ENCODE results near the gene TNS4. TPM values are rescaled to one million over a fixed set of nuclear protein-coding genes. Genes with fewer than 3 reads are reported as not detected.

Gene TNS4
- total and polyA plus RNA-seq, 2 of the 4 experiments (the other 2 are of a cell fraction) = not detected

DNA sequence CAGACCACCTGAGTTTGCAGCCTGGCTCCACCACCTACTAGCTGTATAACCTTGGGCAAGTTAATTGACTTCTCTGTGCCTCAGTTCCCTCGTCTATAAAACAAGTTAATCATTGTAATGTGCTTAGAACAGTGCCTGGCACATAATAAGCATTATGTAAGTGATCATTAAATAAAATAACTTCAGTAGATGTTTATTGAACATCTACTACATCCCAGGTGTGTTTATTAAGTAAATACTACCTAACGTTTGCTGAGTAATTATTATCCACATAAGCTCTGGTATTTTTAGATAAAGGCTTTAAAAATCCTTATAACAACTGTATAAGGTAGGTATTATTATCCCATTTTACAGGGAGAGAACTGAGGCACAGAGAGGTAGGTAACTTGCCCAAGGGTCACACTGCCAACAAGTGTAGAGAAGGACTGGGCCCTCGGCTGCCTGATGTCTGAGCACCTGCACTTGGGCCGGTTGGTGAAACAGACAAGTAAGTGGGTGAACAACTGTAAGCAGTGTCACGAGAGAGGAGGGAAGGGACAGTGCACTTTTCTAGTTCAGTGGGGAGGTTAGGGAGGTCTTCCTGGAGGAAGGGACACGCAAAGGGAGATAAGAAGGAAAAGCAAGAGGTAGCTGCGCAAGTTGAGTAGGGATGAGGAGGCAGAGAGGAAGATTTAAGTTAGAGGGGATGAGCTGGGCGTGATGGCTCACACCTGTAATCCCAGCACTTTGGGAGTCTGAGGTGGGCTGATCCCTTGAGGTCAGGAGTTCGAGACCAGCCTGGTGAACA, 4.6 kb downstream of the TNS4 start (continued):
- TF ChIP-seq MAZ (IDR thresholded peaks at IDR 0.05; ENCODE audit: borderline replicate concordance, low read depth, low read length) (no peak), MXI1 (IDR thresholded peaks at IDR 0.05; ENCODE audit: borderline replicate concordance, low read depth, low read length) (no peak)

DNA sequence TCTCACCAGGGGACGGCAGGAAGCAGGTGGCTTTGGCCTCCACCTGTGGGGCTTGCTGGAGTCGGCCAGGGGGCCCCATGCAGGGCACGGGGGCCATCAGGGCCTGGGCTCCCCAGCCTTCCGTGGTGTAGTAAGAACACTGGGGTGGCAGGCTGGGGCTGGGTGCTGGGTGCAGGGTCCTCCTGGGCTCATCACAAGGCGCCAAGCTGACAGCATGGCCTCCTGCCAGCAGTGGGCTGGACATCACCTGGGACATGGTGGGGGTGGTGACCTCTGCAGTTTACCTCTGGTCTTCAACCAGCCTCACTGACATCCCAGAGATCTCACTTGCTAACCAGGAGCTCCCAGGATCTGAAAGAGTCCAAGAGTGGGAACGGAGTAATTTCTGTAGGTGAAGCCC, 5.3 kb downstream of the TNS4 start:
- Histone ChIP-seq H2BK20ac (ENCODE audit: low read depth, low read length) (peak overlapping the region; percentile 26; the same call in 1 of the 2 replicates), H2BK5ac (ENCODE audit: low read depth, low read length, poor library complexity, severe bottlenecking) (no peak overlapping the region), H3K79me1 (ENCODE audit: low read depth in 1 of 2, low read length in 2 of 2) (peaks cover 0 to 6% of the 10 kb centered on the region in 2 experiments; a peak in 1 of 4 replicates), H3K9me3 (ENCODE audit: control insufficient read depth, insufficient read depth, low read length) (no peaks in the 10 kb centered on the region), H3K56ac (ENCODE audit: extremely low read depth, insufficient read depth, low read length) (no peak overlapping the region), H3K36me3 (ENCODE audit: control insufficient read depth, insufficient read depth, low read length) (no peaks in the 10 kb centered on the region), H2AK5ac (ENCODE audit: low read depth, low read length) (peak overlapping the region; percentile 78), H2BK15ac (ENCODE audit: low read depth, low read length) (0 out of 3 replicates have a peak overlapping the region, but pooled peaks have one; percentile 53), H4K20me1 (ENCODE audit: insufficient read depth, low read length) (no peaks in the 10 kb centered on the region), H3K4ac (ENCODE audit: low read depth, low read length) (no peak overlapping the region), H3K4me2 (ENCODE audit: low read depth, low read length) (no peak overlapping the region), H3K18ac (ENCODE audit: low read depth, low read length) (no peak overlapping the region), H2AK9ac (replicated peaks; ENCODE audit: low read depth, low read length, poor library complexity) (no peak overlapping the region), H3K14ac (replicated peaks; ENCODE audit: low read depth, low read length) (no peak overlapping the region), H3K9ac (ENCODE audit: low read depth, low read length) (no peak overlapping the region), H3K27me3 (ENCODE audit: control insufficient read depth, insufficient read depth, low read length) (no peaks in the 10 kb centered on the region), H4K5ac (ENCODE audit: low read depth, low read length) (no peak overlapping the region), H4K91ac (ENCODE audit: insufficient read depth, low read depth, low read length) (peak overlapping the region; percentile 41; the same call in 1 of the 2 replicates), H3K4me3 (ENCODE audit: insufficient read depth, low read depth, low read length) (no peak overlapping the region), H3K9me1 (ENCODE audit: insufficient read depth, low read length) (peaks cover 16% of the 10 kb centered on the region), H3K23ac (ENCODE audit: low read depth, low read length) (no peak overlapping the region), H4K8ac (ENCODE audit: low read depth in 2 of 2, low read length in 2 of 2) (no peak overlapping the region), H3K27ac (ENCODE audit: insufficient read depth, low read length) (no peak overlapping the region), H3K4me1 (ENCODE audit: control insufficient read depth, insufficient read depth, low read length) (peaks cover 26% of the 10 kb centered on the region), H2AFZ (replicated peaks; ENCODE audit: low read length, poor library complexity) (no peak overlapping the region), H2BK120ac (ENCODE audit: low read depth, low read length) (peak overlapping the region; percentile 19; the same call in 1 of the 2 replicates)
- in situ Hi-C loops (cut with MboI; ENCODE audit: low sequenced_read_pairs) (no loop called here), dilution Hi-C loops (cut with HindIII; ENCODE audit: low sequenced_read_pairs, unreplicated experiment) (no loop called here), intact Hi-C loops (cut with micrococcal nuclease) (no loop called here)
- ATAC-seq (ENCODE audit: low read depth) (no peak), DNase-seq (no peak)
- CTCF ChIA-PET = interaction anchor here (1.2 kb wide), 1 partner anchor 20 kb away, joined by 4 read pairs; no protein-coding TSS in a partner anchor
- 80% methylated on average over 1 of the region's 6 CpGs; no CpG with 5 or more reads in 1 of the 2 experiments for WGBS, 2 experiments (ENCODE audit: extremely low coverage in 2 of 2, insufficient read length in 1 of 2)
- BruUV-seq (replicated peaks) = no TSS peak
- POLR2A ChIA-PET (ENCODE audit: unreplicated experiment) = no interaction called here
- TF ChIP-seq, protein P1, sequence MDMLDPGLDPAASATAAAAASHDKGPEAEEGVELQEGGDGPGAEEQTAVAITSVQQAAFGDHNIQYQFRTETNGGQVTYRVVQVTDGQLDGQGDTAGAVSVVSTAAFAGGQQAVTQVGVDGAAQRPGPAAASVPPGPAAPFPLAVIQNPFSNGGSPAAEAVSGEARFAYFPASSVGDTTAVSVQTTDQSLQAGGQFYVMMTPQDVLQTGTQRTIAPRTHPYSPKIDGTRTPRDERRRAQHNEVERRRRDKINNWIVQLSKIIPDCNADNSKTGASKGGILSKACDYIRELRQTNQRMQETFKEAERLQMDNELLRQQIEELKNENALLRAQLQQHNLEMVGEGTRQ (IDR thresholded peaks at IDR 0.05; ENCODE audit: low read depth, low read length) = no peak
- no peak for TF ChIP-seq CEBPB (IDR thresholded peaks at IDR 0.05; ENCODE audit: low read depth, low read length)
- TF ChIP-seq MXI1 (IDR thresholded peaks at IDR 0.05; ENCODE audit: borderline replicate concordance, low read depth, low read length) = no peak
- TF ChIP-seq MAFK (IDR thresholded peaks at IDR 0.05; ENCODE audit: low read depth, low read length) = no peak
- no peak for TF ChIP-seq NFE2L2 (IDR thresholded peaks at IDR 0.05; ENCODE audit: low read depth, low read length)
- no peak for TF ChIP-seq SMC3 (IDR thresholded peaks at IDR 0.05; ENCODE audit: low read depth, low read length)
- TF ChIP-seq MAZ (IDR thresholded peaks at IDR 0.05; ENCODE audit: borderline replicate concordance, low read depth, low read length) = no peak
- no peak for TF ChIP-seq RAD21 (IDR thresholded peaks at IDR 0.05; ENCODE audit: low read length)
- TF ChIP-seq BHLHE40 (IDR thresholded peaks at IDR 0.05; ENCODE audit: low read depth, low read length) = no peak
- TF ChIP-seq, protein P2, sequence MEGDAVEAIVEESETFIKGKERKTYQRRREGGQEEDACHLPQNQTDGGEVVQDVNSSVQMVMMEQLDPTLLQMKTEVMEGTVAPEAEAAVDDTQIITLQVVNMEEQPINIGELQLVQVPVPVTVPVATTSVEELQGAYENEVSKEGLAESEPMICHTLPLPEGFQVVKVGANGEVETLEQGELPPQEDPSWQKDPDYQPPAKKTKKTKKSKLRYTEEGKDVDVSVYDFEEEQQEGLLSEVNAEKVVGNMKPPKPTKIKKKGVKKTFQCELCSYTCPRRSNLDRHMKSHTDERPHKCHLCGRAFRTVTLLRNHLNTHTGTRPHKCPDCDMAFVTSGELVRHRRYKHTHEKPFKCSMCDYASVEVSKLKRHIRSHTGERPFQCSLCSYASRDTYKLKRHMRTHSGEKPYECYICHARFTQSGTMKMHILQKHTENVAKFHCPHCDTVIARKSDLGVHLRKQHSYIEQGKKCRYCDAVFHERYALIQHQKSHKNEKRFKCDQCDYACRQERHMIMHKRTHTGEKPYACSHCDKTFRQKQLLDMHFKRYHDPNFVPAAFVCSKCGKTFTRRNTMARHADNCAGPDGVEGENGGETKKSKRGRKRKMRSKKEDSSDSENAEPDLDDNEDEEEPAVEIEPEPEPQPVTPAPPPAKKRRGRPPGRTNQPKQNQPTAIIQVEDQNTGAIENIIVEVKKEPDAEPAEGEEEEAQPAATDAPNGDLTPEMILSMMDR (conservative IDR thresholded peaks at IDR 0.05; ENCODE audit: low read depth, low read length) = no peak
- no peak for TF ChIP-seq POLR2A (IDR thresholded peaks at IDR 0.05; ENCODE audit: low read depth, low read length)
- no peak for TF ChIP-seq RCOR1 (IDR thresholded peaks at IDR 0.05; ENCODE audit: insufficient replicate concordance, low read length)
